Measurements from ENCODE around the gene LAMB2.
A peak's percentile ranks its signal among the peaks of the same experiment; 100 is the strongest.

The LAMB2 gene

DNA sequence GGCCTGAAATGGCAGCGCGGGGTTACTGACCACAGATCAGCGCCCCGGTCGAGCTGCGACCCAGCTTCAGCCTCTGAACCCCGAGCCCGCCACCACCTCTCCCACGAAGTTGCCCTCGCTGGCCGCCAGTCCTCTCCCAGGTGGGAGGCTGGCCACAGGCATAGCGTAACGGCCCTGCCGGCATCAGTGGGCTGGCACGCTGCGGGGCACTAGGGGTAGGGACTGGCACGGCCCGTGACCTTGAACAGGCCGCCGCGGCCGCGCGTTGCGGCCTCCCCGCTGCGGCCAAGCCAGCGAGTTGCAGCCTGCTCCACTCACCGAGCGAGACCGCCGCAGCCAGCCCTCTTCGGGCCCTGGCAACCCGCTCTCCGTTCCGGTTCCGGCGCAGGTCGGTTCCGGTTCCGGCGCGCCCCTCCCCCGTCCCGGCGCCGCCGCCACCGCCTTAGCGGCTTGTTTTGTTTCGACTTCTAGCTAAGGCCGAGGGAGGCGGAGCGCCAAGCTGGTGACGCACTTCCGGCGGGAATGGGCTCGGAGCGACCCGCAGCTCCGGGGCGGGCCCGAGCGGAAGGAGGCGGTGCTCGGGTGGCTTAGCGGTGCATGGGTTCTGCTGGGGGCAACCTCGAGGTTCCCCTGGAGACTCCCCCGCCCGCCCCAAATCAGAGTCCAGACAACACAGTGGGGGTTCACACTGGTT, 12.3 kb downstream of the LAMB2 start, which contains the start of gene USP19:
Gene USP19 (minus strand): TSS at position 386 of the 694 bp plus-strand sequence. CDS start 1,678 bp downstream, outside the sequence.
- Histone ChIP-seq H3K27me3 (ENCODE audit: control insufficient read depth, insufficient read depth, low read length) (no peaks in the 10 kb centered on the region), H3K36me3 (ENCODE audit: control insufficient read depth, insufficient read depth, low read length) (peaks cover 77% of the 10 kb centered on the region), H3K27ac (ENCODE audit: low read depth, low read length) (peak within 1 kb of the TSS; percentile 64), H3K4me3 (ENCODE audit: low read depth, low read length) (peak within 1 kb of the TSS; percentile 98), H3K4me1 (ENCODE audit: control insufficient read depth, insufficient read depth, low read length) (peaks cover 10% of the 10 kb centered on the region), H3K9ac (ENCODE audit: low read length) (peak within 1 kb of the TSS; percentile 98), H3K9me3 (ENCODE audit: control insufficient read depth, insufficient read depth, low read depth, low read length) (no peaks in the 10 kb centered on the region)

DNA sequence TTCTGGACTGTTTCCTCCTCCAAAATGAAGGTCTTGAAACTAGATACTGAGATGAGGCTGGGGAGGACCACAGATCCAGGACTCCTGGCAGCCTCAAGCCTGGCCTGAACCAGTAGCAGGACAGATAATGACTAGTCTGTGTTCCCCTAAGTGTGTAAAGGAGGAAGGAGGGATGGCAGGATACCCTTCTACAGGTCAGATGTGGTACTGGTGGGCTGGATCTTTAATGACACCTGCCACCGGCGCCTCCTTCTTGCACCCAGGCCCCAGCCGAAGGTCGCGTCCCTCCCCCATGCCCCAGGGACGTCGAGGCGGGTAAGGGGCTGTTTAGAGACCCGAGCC, 12.8 kb downstream of the LAMB2 start:
- Histone ChIP-seq H3K36me3 (ENCODE audit: control insufficient read depth, insufficient read depth, low read length) (peaks cover 79% of the 10 kb centered on the region), H3K27ac (ENCODE audit: low read depth, low read length) (no peak overlapping the region; the same call in 1 of the 2 replicates), H3K4me1 (ENCODE audit: control insufficient read depth, insufficient read depth, low read length) (peaks cover 10% of the 10 kb centered on the region), H3K9me3 (ENCODE audit: control insufficient read depth, insufficient read depth, low read depth, low read length) (no peaks in the 10 kb centered on the region), H3K4me3 (ENCODE audit: low read depth, low read length) (peak overlapping the region; percentile 98), H3K9ac (ENCODE audit: low read length) (peak overlapping the region; percentile 98), H3K27me3 (ENCODE audit: control insufficient read depth, insufficient read depth, low read length) (no peaks in the 10 kb centered on the region)

GRCh38 chr3:49119439-49119838, 13.4 kb downstream of the LAMB2 start:
- no peaks in the 10 kb centered on the region for H3K9me3 ChIP-seq (ENCODE audit: control insufficient read depth, insufficient read depth, low read depth, low read length)
- no peak overlapping the region for H3K27ac ChIP-seq (ENCODE audit: low read depth, low read length)
- H3K4me1 ChIP-seq (ENCODE audit: control insufficient read depth, insufficient read depth, low read length), result peaks cover 10% of the 10 kb centered on the region
- no peaks in the 10 kb centered on the region for H3K27me3 ChIP-seq (ENCODE audit: control insufficient read depth, insufficient read depth, low read length)
- no peak overlapping the region for H3K9ac ChIP-seq (ENCODE audit: low read length)
- peak overlapping the region; percentile 98 for H3K4me3 ChIP-seq (ENCODE audit: low read depth, low read length)
- peaks cover 79% of the 10 kb centered on the region for H3K36me3 ChIP-seq (ENCODE audit: control insufficient read depth, insufficient read depth, low read length)

- Histone ChIP-seq H3K27me3 (ENCODE audit: control insufficient read depth, insufficient read depth, low read length) (no peaks in the 10 kb centered on the region), H3K4me1 (ENCODE audit: control insufficient read depth, insufficient read depth, low read length) (peaks cover 10% of the 10 kb centered on the region), H3K9ac (ENCODE audit: low read length) (no peak overlapping the region), H3K27ac (ENCODE audit: low read depth, low read length) (no peak overlapping the region), H3K36me3 (ENCODE audit: control insufficient read depth, insufficient read depth, low read length) (peaks cover 79% of the 10 kb centered on the region), H3K9me3 (ENCODE audit: control insufficient read depth, insufficient read depth, low read depth, low read length) (no peaks in the 10 kb centered on the region), H3K4me3 (ENCODE audit: low read depth, low read length) (no peak overlapping the region)
Measured at GRCh38 chr3:49119036-49119435, 13.8 kb downstream of the LAMB2 start.

DNA sequence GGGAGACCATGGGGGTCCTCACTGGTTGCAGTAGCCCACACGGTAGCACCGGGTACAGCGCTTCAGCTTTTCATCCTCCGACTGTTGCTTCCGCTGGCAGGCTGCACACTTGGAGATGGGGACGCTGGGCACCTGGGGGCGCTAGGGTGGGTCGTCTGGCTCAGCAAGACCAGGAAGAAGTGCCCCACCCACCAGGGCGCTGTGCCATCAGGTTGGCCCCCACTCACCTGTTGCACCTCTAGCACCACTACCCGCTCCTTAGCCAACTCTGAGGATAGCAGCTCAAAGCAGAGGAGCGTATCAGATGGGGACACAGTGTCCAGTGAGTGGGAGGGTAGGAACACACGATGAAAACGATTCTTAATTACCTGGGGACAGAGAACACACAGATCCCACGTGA, 20.6 kb downstream of the LAMB2 start:
- Histone ChIP-seq H3K9me3 (ENCODE audit: control insufficient read depth, insufficient read depth, low read depth, low read length) (no peaks in the 10 kb centered on the region), H3K27ac (ENCODE audit: low read depth, low read length) (no peak overlapping the region), H3K27me3 (ENCODE audit: control insufficient read depth, insufficient read depth, low read length) (no peaks in the 10 kb centered on the region), H3K9ac (ENCODE audit: low read length) (no peak overlapping the region), H3K36me3 (ENCODE audit: control insufficient read depth, insufficient read depth, low read length) (peaks cover 95% of the 10 kb centered on the region), H3K4me3 (ENCODE audit: low read depth, low read length) (no peak overlapping the region), H3K4me1 (ENCODE audit: control insufficient read depth, insufficient read depth, low read length) (no peaks in the 10 kb centered on the region)

- Histone ChIP-seq H3K4me1 (ENCODE audit: control insufficient read depth, insufficient read depth, low read length) (no peaks in the 10 kb centered on the region), H3K9me3 (ENCODE audit: control insufficient read depth, insufficient read depth, low read depth, low read length) (no peaks in the 10 kb centered on the region), H3K4me3 (ENCODE audit: low read depth, low read length) (no peak overlapping the region), H3K9ac (ENCODE audit: low read length) (no peak overlapping the region), H3K27me3 (ENCODE audit: control insufficient read depth, insufficient read depth, low read length) (no peaks in the 10 kb centered on the region), H3K27ac (ENCODE audit: low read depth, low read length) (no peak overlapping the region), H3K36me3 (ENCODE audit: control insufficient read depth, insufficient read depth, low read length) (peaks cover 86% of the 10 kb centered on the region)
Measured at GRCh38 chr3:49111347-49111746, 21.5 kb downstream of the LAMB2 start.

DNA sequence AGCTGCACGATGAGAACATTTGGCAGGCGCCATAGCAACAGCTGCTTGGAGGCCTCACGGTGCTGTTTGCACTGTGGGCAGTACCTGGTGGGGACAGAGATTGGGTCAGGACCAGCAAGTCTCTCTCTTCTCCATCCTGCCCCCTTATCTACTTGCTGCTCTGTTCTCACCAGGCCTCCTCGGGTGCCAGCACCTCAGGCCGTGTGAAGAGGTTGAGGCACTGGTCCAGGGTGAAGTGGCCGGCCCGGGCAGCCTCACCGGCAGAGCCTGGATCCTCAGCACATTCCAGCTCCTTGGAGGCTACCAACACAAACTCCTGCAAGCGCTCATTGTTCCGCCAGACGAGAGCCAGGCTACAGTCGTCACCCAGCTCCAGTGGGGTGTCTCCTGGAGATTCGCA, 22.1 kb downstream of the LAMB2 start:
- H3K9me3 ChIP-seq (ENCODE audit: control insufficient read depth, insufficient read depth, low read depth, low read length), result no peaks in the 10 kb centered on the region
- H3K4me3 ChIP-seq (ENCODE audit: low read depth, low read length), result no peak overlapping the region
- H3K27me3 ChIP-seq (ENCODE audit: control insufficient read depth, insufficient read depth, low read length), result no peaks in the 10 kb centered on the region
- peaks cover 81% of the 10 kb centered on the region for H3K36me3 ChIP-seq (ENCODE audit: control insufficient read depth, insufficient read depth, low read length)
- H3K4me1 ChIP-seq (ENCODE audit: control insufficient read depth, insufficient read depth, low read length), result no peaks in the 10 kb centered on the region
- no peak overlapping the region for H3K27ac ChIP-seq (ENCODE audit: low read depth, low read length)
- H3K9ac ChIP-seq (ENCODE audit: low read length), result no peak overlapping the region

- Histone ChIP-seq H3K4me3 (ENCODE audit: low read depth, low read length) (no peak overlapping the region), H3K27ac (ENCODE audit: low read depth, low read length) (no peak overlapping the region), H3K9me3 (ENCODE audit: control insufficient read depth, insufficient read depth, low read depth, low read length) (no peaks in the 10 kb centered on the region), H3K27me3 (ENCODE audit: control insufficient read depth, insufficient read depth, low read length) (no peaks in the 10 kb centered on the region), H3K4me1 (ENCODE audit: control insufficient read depth, insufficient read depth, low read length) (peaks cover 7% of the 10 kb centered on the region), H3K36me3 (ENCODE audit: control insufficient read depth, insufficient read depth, low read length) (peaks cover 58% of the 10 kb centered on the region), H3K9ac (ENCODE audit: low read length) (no peak overlapping the region)
Measured at GRCh38 chr3:49108346-49108745, 24.5 kb downstream of the LAMB2 start.

GRCh38 chr3:49104427-49105291, 28.2 kb downstream of the LAMB2 start, which contains the start of gene QARS1:
TSS of gene QARS1 (minus strand) at chr3:49104757. CDS start at chr3:49104733, 24 bp downstream.
- Histone ChIP-seq H3K9me3 (ENCODE audit: control insufficient read depth, insufficient read depth, low read depth, low read length) (no peaks in the 10 kb centered on the region), H3K4me3 (ENCODE audit: low read depth, low read length) (peak within 1 kb of the TSS; percentile 81), H3K27ac (ENCODE audit: low read depth, low read length) (peak within 1 kb of the TSS; percentile 90), H3K27me3 (ENCODE audit: control insufficient read depth, insufficient read depth, low read length) (no peaks in the 10 kb centered on the region), H3K9ac (ENCODE audit: low read length) (peak within 1 kb of the TSS; percentile 94), H3K4me1 (ENCODE audit: control insufficient read depth, insufficient read depth, low read length) (peaks cover 7% of the 10 kb centered on the region), H3K36me3 (ENCODE audit: control insufficient read depth, insufficient read depth, low read length) (peaks cover 60% of the 10 kb centered on the region)

DNA sequence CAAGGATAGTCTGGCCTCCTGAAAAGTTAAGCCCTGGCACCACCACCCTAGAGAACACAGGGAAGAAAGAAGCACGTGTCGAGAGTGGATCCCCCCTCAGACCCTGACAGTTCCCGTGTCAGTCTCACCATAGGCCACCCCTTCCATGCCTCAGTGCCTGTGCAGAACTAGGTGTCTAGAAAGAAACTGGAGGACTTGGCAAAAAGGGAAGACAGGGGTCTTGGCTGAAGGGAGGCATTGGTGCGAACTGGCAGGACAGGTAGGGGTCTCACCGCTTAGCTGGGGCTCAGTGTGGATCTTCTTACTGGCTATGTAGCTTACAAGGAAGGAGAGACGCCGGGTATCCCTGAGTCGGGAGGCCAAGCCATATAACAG, 28.8 kb downstream of the LAMB2 start:
- H3K27ac ChIP-seq (ENCODE audit: low read depth, low read length), result peak overlapping the region; percentile 90
- H3K4me1 ChIP-seq (ENCODE audit: control insufficient read depth, insufficient read depth, low read length), result peaks cover 7% of the 10 kb centered on the region
- peaks cover 60% of the 10 kb centered on the region for H3K36me3 ChIP-seq (ENCODE audit: control insufficient read depth, insufficient read depth, low read length)
- H3K9ac ChIP-seq (ENCODE audit: low read length), result peak overlapping the region; percentile 94
- peak overlapping the region; percentile 81 for H3K4me3 ChIP-seq (ENCODE audit: low read depth, low read length)
- H3K27me3 ChIP-seq (ENCODE audit: control insufficient read depth, insufficient read depth, low read length), result no peaks in the 10 kb centered on the region
- no peaks in the 10 kb centered on the region for H3K9me3 ChIP-seq (ENCODE audit: control insufficient read depth, insufficient read depth, low read depth, low read length)

DNA sequence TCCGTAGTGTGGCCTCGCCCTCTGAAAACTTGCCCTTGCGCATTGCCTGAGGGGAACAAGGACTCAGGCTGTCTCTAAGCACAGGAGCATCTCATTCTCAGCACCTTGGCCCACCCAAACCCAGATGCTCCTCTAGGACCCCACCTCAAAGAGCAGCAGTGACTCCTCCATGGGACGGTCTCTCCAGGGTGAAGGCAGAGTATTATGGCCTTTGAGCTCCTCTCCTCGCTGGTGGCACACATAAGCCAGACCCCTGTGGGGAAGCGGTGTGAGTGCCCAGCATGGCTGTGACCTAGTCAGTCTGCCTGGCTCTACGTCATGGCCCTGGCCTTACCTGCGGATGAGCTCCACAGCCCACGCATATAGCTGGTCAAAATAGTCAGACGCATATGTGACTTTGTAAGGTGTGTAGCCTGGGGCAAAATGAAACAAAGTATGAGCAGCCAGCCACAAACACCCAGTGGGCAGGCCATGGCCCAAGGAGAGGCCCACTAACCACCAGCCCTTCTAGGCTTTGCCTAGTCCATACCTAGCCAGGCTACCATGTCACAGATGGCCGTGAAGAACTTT, 32.7 kb downstream of the LAMB2 start:
- Histone ChIP-seq H3K4me1 (ENCODE audit: control insufficient read depth, insufficient read depth, low read length) (peaks cover 7% of the 10 kb centered on the region), H3K9me3 (ENCODE audit: control insufficient read depth, insufficient read depth, low read depth, low read length) (no peaks in the 10 kb centered on the region), H3K36me3 (ENCODE audit: control insufficient read depth, insufficient read depth, low read length) (peaks cover 67% of the 10 kb centered on the region), H3K4me3 (ENCODE audit: low read depth, low read length) (no peak overlapping the region), H3K27ac (ENCODE audit: low read depth, low read length) (no peak overlapping the region), H3K9ac (ENCODE audit: low read length) (no peak overlapping the region), H3K27me3 (ENCODE audit: control insufficient read depth, insufficient read depth, low read length) (no peaks in the 10 kb centered on the region)
